NCI-H2107 treated with DMSO at 0.1 percent for 48 hours (cell line): ENCODE measurements around the gene SLC25A21.
"Not testable (repeated sequence)": the region's sequence is repeated elsewhere in the genome, so short reads cannot be mapped to it uniquely, and the experiment has no call there.

Experiments used
- DNase-seq: peaks from one replicate; lab custom pipeline; 2025; ENCODE audit not compliant: unreplicated experiment; lab: John Stamatoyannopoulos, UW

Gene SLC25A21

GRCh38 chr14:36996133-36996856, 176.1 kb downstream of the SLC25A21 start:
- DNase-seq = no peak

GRCh38 chr14:36989806-36990205, 182.6 kb downstream of the SLC25A21 start:
- DNase-seq = no peak

- no peak for DNase-seq
These were observed 183.4 kb downstream of the SLC25A21 start for GRCh38 chr14:36988989-36989388.

- DNase-seq = no peak
These were observed 183.8 kb downstream of the SLC25A21 start for GRCh38 chr14:36988568-36988967.

GRCh38 chr14:36986407-36986806, 186.0 kb downstream of the SLC25A21 start:
- no peak for DNase-seq

GRCh38 chr14:36981832-36982529, 190.4 kb downstream of the SLC25A21 start:
- DNase-seq = no peak

- DNase-seq = not testable (repeated sequence)
These were observed 192.0 kb downstream of the SLC25A21 start for GRCh38 chr14:36980413-36980812.

- no peak for DNase-seq
These were observed 192.5 kb downstream of the SLC25A21 start for GRCh38 chr14:36979863-36980262.

- no peak for DNase-seq
These were observed 195.8 kb downstream of the SLC25A21 start for GRCh38 chr14:36976571-36977023.

- DNase-seq = peak; percentile 80
These were observed 196.6 kb downstream of the SLC25A21 start for GRCh38 chr14:36975834-36976233.

- DNase-seq = no peak
These were observed 197.4 kb downstream of the SLC25A21 start for GRCh38 chr14:36974985-36975384.

- no peak for DNase-seq
These were observed 198.5 kb downstream of the SLC25A21 start for GRCh38 chr14:36973806-36974442.

- DNase-seq = no peak
These were observed 201.0 kb downstream of the SLC25A21 start for GRCh38 chr14:36971263-36971855.

- no peak for DNase-seq
These were observed 204.4 kb downstream of the SLC25A21 start for GRCh38 chr14:36967892-36968555.

- no peak for DNase-seq
These were observed 216.4 kb downstream of the SLC25A21 start for GRCh38 chr14:36955967-36956366.

- DNase-seq = no peak
These were observed 217.0 kb downstream of the SLC25A21 start for GRCh38 chr14:36955376-36955775.

GRCh38 chr14:36952689-36953088, 219.7 kb downstream of the SLC25A21 start:
- DNase-seq = no peak

- no peak for DNase-seq
These were observed 221.0 kb downstream of the SLC25A21 start for GRCh38 chr14:36951380-36951911.

- no peak for DNase-seq
These were observed 221.6 kb downstream of the SLC25A21 start for GRCh38 chr14:36950812-36951211.

GRCh38 chr14:36949371-36949770, 223.0 kb downstream of the SLC25A21 start:
- no peak for DNase-seq
